WTC11 (cell line): ENCODE measurements around the gene CHAMP1. TPM values are rescaled to one million over a fixed set of nuclear protein-coding genes. Genes with fewer than 3 reads are reported as not detected.

Source experiments
- ATAC-seq: fragments of 200-7000 bp; cut with Tn5 transposase; 2 replicates; pipeline ENCODE4 v1.10.0; 2021; ENCODE audit warnings: mild to moderate bottlenecking, moderate library complexity
- CTCF ChIA-PET: fragments of 300-600 bp; sonication (Branson Sonifier 250); formaldehyde crosslinking; loops from one replicate; lab custom pipeline; 2021; ENCODE audit warnings: antibody characterized with exemption; lab: Charles Lee
- POLR2A ChIA-PET: fragments of 350-600 bp; sonication (Branson Sonifier 250); formaldehyde crosslinking; loops from one replicate; lab custom pipeline; 2021; ENCODE audit warnings: antibody characterized with exemption; lab: Charles Lee
- DNase-seq: peaks from one replicate; pipeline ENCODE4 v3.0.0; 2021; ENCODE audit warnings: low spot score
- H3K27ac Mint-ChIP-seq: 2 replicates; pipeline ENCODE4 v1.8.0; 2021; ENCODE audit warnings: mixed read lengths
- H3K27me3 Mint-ChIP-seq: 2 replicates; pipeline ENCODE4 v1.8.0; 2021; ENCODE audit warnings: low read depth, mild to moderate bottlenecking, moderate library complexity, mixed read lengths
- H3K36me3 Mint-ChIP-seq: 2 replicates; pipeline ENCODE4 v1.8.0; 2021; ENCODE audit warnings: mixed read lengths
- H3K4me1 Mint-ChIP-seq: 2 replicates; pipeline ENCODE4 v1.8.0; 2022; ENCODE audit warnings: mixed read lengths
- H3K4me3 Mint-ChIP-seq: 2 replicates; pipeline ENCODE4 v1.8.0; 2021; ENCODE audit warnings: mild to moderate bottlenecking, moderate library complexity, mixed read lengths
- H3K9me3 Mint-ChIP-seq: 2 replicates; pipeline ENCODE4 v1.8.0; 2021; ENCODE audit warnings: mixed read lengths
- ARID4B ChIP-seq: sonication (generic); formaldehyde crosslinking; IDR thresholded peaks from 2 replicates; pipeline ENCODE4 v1.8.0; 2023; ENCODE audit warnings: missing genetic modification reagents, mild to moderate bottlenecking, borderline replicate concordance
- ATF3 ChIP-seq: sonication (generic); formaldehyde crosslinking; conservative IDR thresholded peaks from 2 replicates; pipeline ENCODE4 v1.8.1; 2022; ENCODE audit warnings: mild to moderate bottlenecking, missing genetic modification reagents
- E2F1 ChIP-seq: sonication (generic); formaldehyde crosslinking; IDR thresholded peaks from 2 replicates; pipeline ENCODE4 v1.8.0; 2022; ENCODE audit warnings: mild to moderate bottlenecking, missing genetic modification reagents
- ELF4 ChIP-seq: sonication (generic); formaldehyde crosslinking; IDR thresholded peaks from 2 replicates; pipeline ENCODE4 v1.8.1; 2022; ENCODE audit warnings: low read depth, mild to moderate bottlenecking, moderate library complexity, missing genetic modification reagents
- EMX1 ChIP-seq: fragments of 250-450 bp; sonication (Bioruptor Pico); IDR thresholded peaks from 2 replicates; pipeline ENCODE4 v1.8.0; 2021; ENCODE audit warnings: mild to moderate bottlenecking
- ERG ChIP-seq: fragments of 250-450 bp; sonication (Bioruptor Pico); IDR thresholded peaks from 2 replicates; pipeline ENCODE4 v1.8.0; 2021; ENCODE audit warnings: mild to moderate bottlenecking
- PRDM15 ChIP-seq: sonication (generic); formaldehyde crosslinking; IDR thresholded peaks from 2 replicates; pipeline ENCODE4 v1.8.0; 2022; ENCODE audit warnings: missing genetic modification reagents
- SOX15 ChIP-seq: fragments of 250-450 bp; sonication (Bioruptor Pico); IDR thresholded peaks from 2 replicates; pipeline ENCODE4 v1.9.0; 2021; ENCODE audit warnings: mild to moderate bottlenecking
- SP1 ChIP-seq: sonication (generic); formaldehyde crosslinking; conservative IDR thresholded peaks from 2 replicates; pipeline ENCODE4 v1.8.1; 2022; ENCODE audit warnings: missing genetic modification reagents
- STAT6 ChIP-seq: sonication (generic); formaldehyde crosslinking; conservative IDR thresholded peaks from 2 replicates; pipeline ENCODE4 v1.8.1; 2023; ENCODE audit warnings: mild to moderate bottlenecking, low read depth, missing genetic modification reagents, moderate library complexity
- USF2 ChIP-seq: sonication (generic); formaldehyde crosslinking; IDR thresholded peaks from 2 replicates; pipeline ENCODE4 v1.8.1; 2023; ENCODE audit warnings: mild to moderate bottlenecking, missing genetic modification reagents, moderate library complexity
- total RNA-seq: library from RNA; stranded (reverse); gene quantifications from 3 replicates; pipeline ENCODE4 v1.2.3, GENCODE V29; 2021

Gene CHAMP1
- total RNA-seq, 1 experiment from 2014 or later: 31.7 TPM

- TF ChIP-seq PRDM15 (CRISPR knock-in tag): no peak
- TF ChIP-seq E2F1 (CRISPR knock-in tag): no peak
- TF ChIP-seq USF2: no peak
- TF ChIP-seq ARID4B (CRISPR knock-in tag): no peak
- TF ChIP-seq SOX15: no peak
- TF ChIP-seq EMX1 (CRISPR knock-in tag): no peak
- no peak for TF ChIP-seq SP1 (CRISPR knock-in tag)
- no peak for TF ChIP-seq ELF4 (CRISPR knock-in tag)
Measured at GRCh38 chr13:114328034-114328433, 13.7 kb downstream of the CHAMP1 start (continued).

GRCh38 chr13:114328595-114328994, 14.3 kb downstream of the CHAMP1 start:
- no peak overlapping the region for H3K27ac Mint-ChIP-seq
- ATAC-seq (no peak), DNase-seq (no peak)
- H3K36me3 Mint-ChIP-seq: peaks cover 31% of the 10 kb centered on the region
- no peaks in the 10 kb centered on the region for H3K27me3 Mint-ChIP-seq
- H3K4me1 Mint-ChIP-seq: peaks cover 14% of the 10 kb centered on the region
- CTCF ChIA-PET: interaction anchor here (1.1 kb wide), 1 partner anchor 13 kb away, joined by 6 read pairs; no protein-coding TSS in a partner anchor
- H3K4me3 Mint-ChIP-seq: no peak overlapping the region
- no peaks in the 10 kb centered on the region for H3K9me3 Mint-ChIP-seq
- POLR2A ChIA-PET: no interaction called here
- TF ChIP-seq STAT6 (CRISPR knock-in tag) (no peak), ERG (CRISPR knock-in tag) (no peak), ATF3 (no peak)
- TF ChIP-seq, all 79 proteins: peak for 0
